ENCODE results near the gene IFNE.

IFNE gene

GRCh38 chr9:21491756-21492155, 9.6 kb upstream of the IFNE start:
- H3K9me3 ChIP-seq (ENCODE audit: control insufficient read depth in 2 of 2, low read length in 2 of 2) = no peaks in the 10 kb centered on the region

GRCh38 chr9:21481470-21482056, 550 bp downstream of the IFNE start:
- H3K9me3 ChIP-seq (ENCODE audit: control insufficient read depth in 2 of 2, low read length in 2 of 2) = no peaks in the 10 kb centered on the region
- H3K4me3 ChIP-seq (ENCODE audit: low read length in 2 of 2) = no peak overlapping the region
- H3K9ac ChIP-seq (ENCODE audit: low read length in 2 of 2) = no peak overlapping the region
- no peaks in the 10 kb centered on the region for H3K4me1 ChIP-seq (ENCODE audit: control insufficient read depth, insufficient read depth, low read length)
- H3K27me3 ChIP-seq (ENCODE audit: control insufficient read depth in 1 of 2, insufficient read depth in 2 of 2, low read length in 2 of 2) = no peaks in the 10 kb centered on the region
- H3K27ac ChIP-seq (ENCODE audit: low read length) = no peak overlapping the region
- H3K36me3 ChIP-seq (ENCODE audit: control insufficient read depth in 2 of 2, insufficient read depth in 2 of 2, low read length in 2 of 2) = no peaks in the 10 kb centered on the region

More at GRCh38 chr9:21491756-21492155, 9.6 kb upstream of the IFNE start:
- H3K4me3 ChIP-seq (ENCODE audit: low read length in 2 of 2) = no peak overlapping the region
- no peak overlapping the region for H3K9ac ChIP-seq (ENCODE audit: low read length in 2 of 2)
- H3K4me1 ChIP-seq (ENCODE audit: control insufficient read depth, insufficient read depth, low read length) = no peaks in the 10 kb centered on the region
- H3K36me3 ChIP-seq (ENCODE audit: control insufficient read depth in 2 of 2, insufficient read depth in 2 of 2, low read length in 2 of 2) = no peaks in the 10 kb centered on the region
- no peak overlapping the region for H3K27ac ChIP-seq (ENCODE audit: low read length)
- H3K27me3 ChIP-seq (ENCODE audit: control insufficient read depth in 1 of 2, insufficient read depth in 2 of 2, low read length in 2 of 2) = no peaks in the 10 kb centered on the region

GRCh38 chr9:21479152-21479702, 2.9 kb downstream of the IFNE start:
- H3K36me3 ChIP-seq (ENCODE audit: control insufficient read depth in 2 of 2, insufficient read depth in 2 of 2, low read length in 2 of 2) = no peaks in the 10 kb centered on the region
- no peaks in the 10 kb centered on the region for H3K4me1 ChIP-seq (ENCODE audit: control insufficient read depth, insufficient read depth, low read length)
- no peaks in the 10 kb centered on the region for H3K27me3 ChIP-seq (ENCODE audit: control insufficient read depth in 1 of 2, insufficient read depth in 2 of 2, low read length in 2 of 2)
- no peaks in the 10 kb centered on the region for H3K9me3 ChIP-seq (ENCODE audit: control insufficient read depth in 2 of 2, low read length in 2 of 2)
- no peak overlapping the region for H3K9ac ChIP-seq (ENCODE audit: low read length in 2 of 2)
- no peak overlapping the region for H3K4me3 ChIP-seq (ENCODE audit: low read length in 2 of 2)
- H3K27ac ChIP-seq (ENCODE audit: low read length) = no peak overlapping the region

- no peaks in the 10 kb centered on the region for H3K9me3 ChIP-seq (ENCODE audit: control insufficient read depth in 2 of 2, low read length in 2 of 2)
- H3K9ac ChIP-seq (ENCODE audit: low read length in 2 of 2) = no peak overlapping the region
- H3K4me3 ChIP-seq (ENCODE audit: low read length in 2 of 2) = no peak overlapping the region
- H3K36me3 ChIP-seq (ENCODE audit: control insufficient read depth in 2 of 2, insufficient read depth in 2 of 2, low read length in 2 of 2) = no peaks in the 10 kb centered on the region
- no peaks in the 10 kb centered on the region for H3K27me3 ChIP-seq (ENCODE audit: control insufficient read depth in 1 of 2, insufficient read depth in 2 of 2, low read length in 2 of 2)
- no peaks in the 10 kb centered on the region for H3K4me1 ChIP-seq (ENCODE audit: control insufficient read depth, insufficient read depth, low read length)
- H3K27ac ChIP-seq (ENCODE audit: low read length) = no peak overlapping the region
Observed at GRCh38 chr9:21477466-21477865, 4.6 kb downstream of the IFNE start.

GRCh38 chr9:21473236-21473635, 8.9 kb downstream of the IFNE start:
- Histone ChIP-seq H3K4me1 (ENCODE audit: control insufficient read depth, insufficient read depth, low read length) (no peaks in the 10 kb centered on the region), H3K4me3 (ENCODE audit: low read length in 2 of 2) (no peak overlapping the region), H3K9me3 (ENCODE audit: control insufficient read depth in 2 of 2, low read length in 2 of 2) (no peaks in the 10 kb centered on the region), H3K27ac (ENCODE audit: low read length) (no peak overlapping the region), H3K9ac (ENCODE audit: low read length in 2 of 2) (no peak overlapping the region), H3K36me3 (ENCODE audit: control insufficient read depth in 2 of 2, insufficient read depth in 2 of 2, low read length in 2 of 2) (no peaks in the 10 kb centered on the region), H3K27me3 (ENCODE audit: control insufficient read depth in 1 of 2, insufficient read depth in 2 of 2, low read length in 2 of 2) (no peaks in the 10 kb centered on the region)

GRCh38 chr9:21470126-21470525, 12.0 kb downstream of the IFNE start:
- Histone ChIP-seq H3K4me3 (ENCODE audit: low read length in 2 of 2) (no peak overlapping the region), H3K9me3 (ENCODE audit: control insufficient read depth in 2 of 2, low read length in 2 of 2) (no peaks in the 10 kb centered on the region), H3K4me1 (ENCODE audit: control insufficient read depth, insufficient read depth, low read length) (no peaks in the 10 kb centered on the region), H3K9ac (ENCODE audit: low read length in 2 of 2) (no peak overlapping the region), H3K27me3 (ENCODE audit: control insufficient read depth in 1 of 2, insufficient read depth in 2 of 2, low read length in 2 of 2) (no peaks in the 10 kb centered on the region), H3K36me3 (ENCODE audit: control insufficient read depth in 2 of 2, insufficient read depth in 2 of 2, low read length in 2 of 2) (no peaks in the 10 kb centered on the region), H3K27ac (ENCODE audit: low read length) (no peak overlapping the region)

- Histone ChIP-seq H3K27me3 (ENCODE audit: control insufficient read depth in 1 of 2, insufficient read depth in 2 of 2, low read length in 2 of 2) (no peaks in the 10 kb centered on the region), H3K9ac (ENCODE audit: low read length in 2 of 2) (no peak overlapping the region), H3K36me3 (ENCODE audit: control insufficient read depth in 2 of 2, insufficient read depth in 2 of 2, low read length in 2 of 2) (no peaks in the 10 kb centered on the region), H3K27ac (ENCODE audit: low read length) (no peak overlapping the region), H3K4me1 (ENCODE audit: control insufficient read depth, insufficient read depth, low read length) (no peaks in the 10 kb centered on the region), H3K4me3 (ENCODE audit: low read length in 2 of 2) (no peak overlapping the region), H3K9me3 (ENCODE audit: control insufficient read depth in 2 of 2, low read length in 2 of 2) (no peaks in the 10 kb centered on the region)
Observed at GRCh38 chr9:21465859-21466518, 16.1 kb downstream of the IFNE start.

GRCh38 chr9:21465138-21465537, 17.0 kb downstream of the IFNE start:
- H3K4me3 ChIP-seq (ENCODE audit: low read length in 2 of 2) = no peak overlapping the region
- H3K27me3 ChIP-seq (ENCODE audit: control insufficient read depth in 1 of 2, insufficient read depth in 2 of 2, low read length in 2 of 2) = no peaks in the 10 kb centered on the region
- H3K4me1 ChIP-seq (ENCODE audit: control insufficient read depth, insufficient read depth, low read length) = no peaks in the 10 kb centered on the region
- no peak overlapping the region for H3K9ac ChIP-seq (ENCODE audit: low read length in 2 of 2)
- H3K36me3 ChIP-seq (ENCODE audit: control insufficient read depth in 2 of 2, insufficient read depth in 2 of 2, low read length in 2 of 2) = no peaks in the 10 kb centered on the region
- H3K27ac ChIP-seq (ENCODE audit: low read length) = no peak overlapping the region
- no peaks in the 10 kb centered on the region for H3K9me3 ChIP-seq (ENCODE audit: control insufficient read depth in 2 of 2, low read length in 2 of 2)

- Histone ChIP-seq H3K4me1 (ENCODE audit: control insufficient read depth, insufficient read depth, low read length) (no peaks in the 10 kb centered on the region), H3K9ac (ENCODE audit: low read length in 2 of 2) (no peak overlapping the region), H3K27me3 (ENCODE audit: control insufficient read depth in 1 of 2, insufficient read depth in 2 of 2, low read length in 2 of 2) (no peaks in the 10 kb centered on the region), H3K36me3 (ENCODE audit: control insufficient read depth in 2 of 2, insufficient read depth in 2 of 2, low read length in 2 of 2) (no peaks in the 10 kb centered on the region), H3K4me3 (ENCODE audit: low read length in 2 of 2) (no peak overlapping the region), H3K9me3 (ENCODE audit: control insufficient read depth in 2 of 2, low read length in 2 of 2) (no peaks in the 10 kb centered on the region), H3K27ac (ENCODE audit: low read length) (no peak overlapping the region)
Observed at GRCh38 chr9:21461377-21461776, 20.7 kb downstream of the IFNE start.

- Histone ChIP-seq H3K36me3 (ENCODE audit: control insufficient read depth in 2 of 2, insufficient read depth in 2 of 2, low read length in 2 of 2) (no peaks in the 10 kb centered on the region), H3K4me1 (ENCODE audit: control insufficient read depth, insufficient read depth, low read length) (no peaks in the 10 kb centered on the region), H3K9me3 (ENCODE audit: control insufficient read depth in 2 of 2, low read length in 2 of 2) (no peaks in the 10 kb centered on the region), H3K27ac (ENCODE audit: low read length) (no peak overlapping the region), H3K9ac (ENCODE audit: low read length in 2 of 2) (no peak overlapping the region), H3K27me3 (ENCODE audit: control insufficient read depth in 1 of 2, insufficient read depth in 2 of 2, low read length in 2 of 2) (no peaks in the 10 kb centered on the region), H3K4me3 (ENCODE audit: low read length in 2 of 2) (no peak overlapping the region)
Observed at GRCh38 chr9:21455320-21455719, 26.8 kb downstream of the IFNE start.

- Histone ChIP-seq H3K9me3 (ENCODE audit: control insufficient read depth in 2 of 2, low read length in 2 of 2) (no peaks in the 10 kb centered on the region), H3K4me1 (ENCODE audit: control insufficient read depth, insufficient read depth, low read length) (no peaks in the 10 kb centered on the region), H3K4me3 (ENCODE audit: low read length in 2 of 2) (no peak overlapping the region), H3K9ac (ENCODE audit: low read length in 2 of 2) (no peak overlapping the region), H3K36me3 (ENCODE audit: control insufficient read depth in 2 of 2, insufficient read depth in 2 of 2, low read length in 2 of 2) (no peaks in the 10 kb centered on the region), H3K27me3 (ENCODE audit: control insufficient read depth in 1 of 2, insufficient read depth in 2 of 2, low read length in 2 of 2) (no peaks in the 10 kb centered on the region), H3K27ac (ENCODE audit: low read length) (no peak overlapping the region)
Observed at GRCh38 chr9:21454149-21454548, 28.0 kb downstream of the IFNE start.

Measured in stomach smooth muscle (tissue), 2 donors.